G401.6 (cell line): ENCODE data around the gene MYO9B.
"Not testable (repeated sequence)": the region's sequence is repeated elsewhere in the genome, so short reads cannot be mapped to it uniquely, and the experiment has no call there.

Experiments
- FAIRE-seq: peaks from 2 replicates; lab custom pipeline; 2012; peaks lifted over from hg19 to GRCh38; lab: Jason Lieb, UNC

The MYO9B gene

GRCh38 chr19:17114414-17114831, 38.8 kb downstream of the MYO9B start:
- no peak for FAIRE-seq

GRCh38 chr19:17116996-17117702, 41.6 kb downstream of the MYO9B start:
- no peak for FAIRE-seq

- no peak for FAIRE-seq
These were observed 43.4 kb downstream of the MYO9B start for GRCh38 chr19:17118957-17119356.

GRCh38 chr19:17121736-17122293, 46.2 kb downstream of the MYO9B start:
- FAIRE-seq = no peak

GRCh38 chr19:17123041-17123440, 47.5 kb downstream of the MYO9B start:
- FAIRE-seq = no peak

GRCh38 chr19:17124025-17124424, 48.4 kb downstream of the MYO9B start:
- FAIRE-seq = no peak

GRCh38 chr19:17125062-17125727, 49.6 kb downstream of the MYO9B start:
- FAIRE-seq = no peak

- no peak for FAIRE-seq
These were observed 50.4 kb downstream of the MYO9B start for GRCh38 chr19:17125728-17126677.

GRCh38 chr19:17127671-17128070, 52.1 kb downstream of the MYO9B start:
- no peak for FAIRE-seq

- FAIRE-seq = no peak
These were observed 52.8 kb downstream of the MYO9B start for GRCh38 chr19:17128403-17128802.

- FAIRE-seq = no peak
These were observed 53.2 kb downstream of the MYO9B start for GRCh38 chr19:17128820-17129219.

GRCh38 chr19:17129377-17129776, 53.8 kb downstream of the MYO9B start:
- no peak for FAIRE-seq

GRCh38 chr19:17135001-17135853, 59.6 kb downstream of the MYO9B start:
- peak; percentile 97 for FAIRE-seq

- no peak for FAIRE-seq
These were observed 60.4 kb downstream of the MYO9B start for GRCh38 chr19:17136021-17136420.

- no peak for FAIRE-seq
These were observed 61.0 kb downstream of the MYO9B start for GRCh38 chr19:17136617-17137016.

GRCh38 chr19:17137417-17137816, 61.8 kb downstream of the MYO9B start:
- no peak for FAIRE-seq

- FAIRE-seq = not testable (repeated sequence)
These were observed 62.7 kb downstream of the MYO9B start for GRCh38 chr19:17138052-17138846.

- no peak for FAIRE-seq
These were observed 63.5 kb downstream of the MYO9B start for GRCh38 chr19:17138937-17139598.

- not testable (repeated sequence) for FAIRE-seq
These were observed 69.2 kb downstream of the MYO9B start for GRCh38 chr19:17144771-17145170.
